IPS DF 4.7 (cell line): Measurements from ENCODE around the gene PCDHB14.
A peak's percentile ranks its signal among the peaks of the same experiment; 100 is the strongest.
"Not testable (repeated sequence)": the region's sequence is repeated elsewhere in the genome, so short reads cannot be mapped to it uniquely, and the experiment has no call there.

Source experiments
- DNase-seq: peaks from one replicate; pipeline ENCODE4 v3.0.0-alpha.2; 2013; ENCODE audit warnings: low spot score; ENCODE audit errors: extremely low read depth

PCDHB14 gene

DNA sequence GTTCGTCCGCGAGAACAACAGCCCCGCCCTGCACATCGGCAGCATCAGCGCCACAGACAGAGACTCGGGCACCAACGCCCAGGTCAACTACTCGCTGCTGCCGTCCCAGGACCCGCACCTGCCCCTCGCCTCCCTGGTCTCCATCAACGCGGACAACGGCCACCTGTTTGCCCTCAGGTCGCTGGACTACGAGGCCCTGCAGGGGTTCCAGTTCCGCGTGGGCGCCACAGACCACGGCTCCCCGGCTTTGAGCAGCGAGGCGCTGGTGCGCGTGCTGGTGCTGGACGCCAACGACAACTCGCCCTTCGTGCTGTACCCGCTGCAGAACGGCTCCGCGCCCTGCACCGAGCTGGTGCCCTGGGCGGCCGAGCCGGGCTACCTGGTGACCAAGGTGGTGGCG, 12.9 kb upstream of the PCDHB14 start:
- DNase-seq: not testable (repeated sequence)

DNA sequence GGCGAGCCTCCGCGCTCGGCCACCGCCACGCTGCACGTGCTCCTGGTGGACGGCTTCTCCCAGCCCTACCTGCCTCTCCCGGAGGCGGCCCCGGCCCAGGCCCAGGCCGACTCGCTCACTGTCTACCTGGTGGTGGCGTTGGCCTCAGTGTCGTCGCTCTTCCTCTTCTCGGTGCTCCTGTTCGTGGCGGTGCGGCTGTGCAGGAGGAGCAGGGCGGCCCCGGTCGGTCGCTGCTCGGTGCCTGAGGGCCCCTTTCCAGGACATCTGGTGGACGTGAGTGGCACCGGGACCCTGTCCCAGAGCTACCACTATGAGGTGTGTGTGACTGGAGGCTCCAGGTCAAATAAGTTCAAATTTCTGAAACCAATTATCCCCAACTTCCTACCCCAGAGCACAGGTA, 12.3 kb upstream of the PCDHB14 start:
- DNase-seq: not testable (repeated sequence)

DNA sequence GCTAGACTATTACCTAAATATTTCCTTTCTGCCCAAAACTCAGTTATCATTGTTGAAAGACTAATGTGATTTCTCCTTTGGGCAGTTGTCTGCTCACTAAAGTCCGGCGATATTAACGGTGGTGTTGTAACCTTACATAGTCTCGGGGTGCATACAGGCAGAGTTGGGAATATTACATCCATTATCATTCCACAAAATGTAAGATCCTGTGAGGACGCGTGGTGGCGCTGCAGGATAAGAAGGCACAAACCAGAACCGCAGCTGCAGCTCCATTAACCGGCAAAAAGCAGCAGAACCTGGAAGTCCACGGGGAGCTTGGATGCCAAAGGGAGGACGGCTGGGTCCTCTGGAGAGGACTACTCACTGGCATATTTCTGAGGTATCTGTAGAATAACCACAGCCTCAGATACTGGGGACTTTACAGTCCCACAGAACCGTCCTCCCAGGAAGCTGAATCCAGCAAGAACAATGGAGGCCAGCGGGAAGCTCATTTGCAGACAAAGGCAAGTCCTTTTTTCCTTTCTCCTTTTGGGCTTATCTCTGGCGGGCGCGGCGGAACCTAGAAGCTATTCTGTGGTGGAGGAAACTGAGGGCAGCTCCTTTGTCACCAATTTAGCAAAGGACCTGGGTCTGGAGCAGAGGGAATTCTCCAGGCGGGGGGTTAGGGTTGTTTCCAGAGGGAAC, 9.3 kb upstream of the PCDHB14 start, which contains the start of gene PCDHB13:
Gene PCDHB13, plus strand, starts transcription at position 264 of the 684 bp plus-strand sequence. Its CDS starts 205 bp downstream, at position 469.
- not testable (repeated sequence) for DNase-seq

DNA sequence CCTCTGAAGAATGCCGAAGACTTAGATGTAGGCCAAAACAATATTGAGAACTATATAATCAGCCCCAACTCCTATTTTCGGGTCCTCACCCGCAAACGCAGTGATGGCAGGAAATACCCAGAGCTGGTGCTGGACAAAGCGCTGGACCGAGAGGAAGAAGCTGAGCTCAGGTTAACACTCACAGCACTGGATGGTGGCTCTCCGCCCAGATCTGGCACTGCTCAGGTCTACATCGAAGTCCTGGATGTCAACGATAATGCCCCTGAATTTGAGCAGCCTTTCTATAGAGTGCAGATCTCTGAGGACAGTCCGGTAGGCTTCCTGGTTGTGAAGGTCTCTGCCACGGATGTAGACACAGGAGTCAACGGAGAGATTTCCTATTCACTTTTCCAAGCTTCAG, 8.6 kb upstream of the PCDHB14 start:
- DNase-seq: not testable (repeated sequence)

DNA sequence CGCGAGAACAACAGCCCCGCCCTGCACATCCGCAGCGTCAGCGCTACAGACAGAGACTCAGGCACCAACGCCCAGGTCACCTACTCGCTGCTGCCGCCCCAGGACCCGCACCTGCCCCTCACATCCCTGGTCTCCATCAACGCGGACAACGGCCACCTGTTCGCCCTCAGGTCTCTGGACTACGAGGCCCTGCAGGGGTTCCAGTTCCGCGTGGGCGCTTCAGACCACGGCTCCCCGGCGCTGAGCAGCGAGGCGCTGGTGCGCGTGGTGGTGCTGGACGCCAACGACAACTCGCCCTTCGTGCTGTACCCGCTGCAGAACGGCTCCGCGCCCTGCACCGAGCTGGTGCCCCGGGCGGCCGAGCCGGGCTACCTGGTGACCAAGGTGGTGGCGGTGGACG, 7.6 kb upstream of the PCDHB14 start:
- not testable (repeated sequence) for DNase-seq

DNA sequence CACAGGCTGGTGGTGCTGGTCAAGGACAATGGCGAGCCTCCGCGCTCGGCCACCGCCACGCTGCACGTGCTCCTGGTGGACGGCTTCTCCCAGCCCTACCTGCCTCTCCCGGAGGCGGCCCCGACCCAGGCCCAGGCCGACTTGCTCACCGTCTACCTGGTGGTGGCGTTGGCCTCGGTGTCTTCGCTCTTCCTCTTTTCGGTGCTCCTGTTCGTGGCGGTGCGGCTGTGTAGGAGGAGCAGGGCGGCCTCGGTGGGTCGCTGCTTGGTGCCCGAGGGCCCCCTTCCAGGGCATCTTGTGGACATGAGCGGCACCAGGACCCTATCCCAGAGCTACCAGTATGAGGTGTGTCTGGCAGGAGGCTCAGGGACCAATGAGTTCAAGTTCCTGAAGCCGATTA, 7.1 kb upstream of the PCDHB14 start:
- DNase-seq: not testable (repeated sequence)

DNA sequence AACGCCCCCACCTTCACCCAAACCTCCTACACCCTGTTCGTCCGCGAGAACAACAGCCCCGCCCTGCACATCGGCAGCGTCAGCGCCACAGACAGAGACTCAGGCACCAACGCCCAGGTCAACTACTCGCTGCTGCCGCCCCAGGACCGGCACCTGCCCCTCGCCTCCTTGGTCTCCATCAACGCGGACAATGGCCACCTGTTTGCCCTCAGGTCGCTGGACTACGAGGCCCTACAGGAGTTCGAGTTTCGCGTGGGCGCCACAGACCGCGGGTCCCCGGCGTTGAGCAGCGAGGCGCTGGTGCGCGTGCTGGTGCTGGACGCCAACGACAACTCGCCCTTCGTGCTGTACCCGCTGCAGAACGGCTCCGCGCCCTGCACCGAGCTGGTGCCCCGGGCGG, 1.7 kb downstream of the PCDHB14 start:
- DNase-seq: not testable (repeated sequence)

DNA sequence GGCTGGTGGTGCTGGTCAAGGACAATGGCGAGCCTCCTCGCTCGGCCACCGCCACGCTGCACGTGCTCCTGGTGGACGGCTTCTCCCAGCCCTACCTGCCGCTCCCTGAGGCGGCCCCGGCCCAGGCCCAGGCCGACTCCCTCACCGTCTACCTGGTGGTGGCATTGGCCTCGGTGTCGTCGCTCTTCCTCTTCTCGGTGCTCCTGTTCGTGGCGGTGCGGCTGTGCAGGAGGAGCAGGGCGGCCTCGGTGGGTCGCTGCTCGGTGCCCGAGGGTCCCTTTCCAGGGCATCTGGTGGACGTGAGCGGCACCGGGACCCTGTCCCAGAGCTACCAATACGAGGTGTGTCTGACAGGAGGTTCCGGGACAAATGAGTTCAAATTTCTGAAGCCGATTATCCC, 2.3 kb downstream of the PCDHB14 start:
- not testable (repeated sequence) for DNase-seq

DNA sequence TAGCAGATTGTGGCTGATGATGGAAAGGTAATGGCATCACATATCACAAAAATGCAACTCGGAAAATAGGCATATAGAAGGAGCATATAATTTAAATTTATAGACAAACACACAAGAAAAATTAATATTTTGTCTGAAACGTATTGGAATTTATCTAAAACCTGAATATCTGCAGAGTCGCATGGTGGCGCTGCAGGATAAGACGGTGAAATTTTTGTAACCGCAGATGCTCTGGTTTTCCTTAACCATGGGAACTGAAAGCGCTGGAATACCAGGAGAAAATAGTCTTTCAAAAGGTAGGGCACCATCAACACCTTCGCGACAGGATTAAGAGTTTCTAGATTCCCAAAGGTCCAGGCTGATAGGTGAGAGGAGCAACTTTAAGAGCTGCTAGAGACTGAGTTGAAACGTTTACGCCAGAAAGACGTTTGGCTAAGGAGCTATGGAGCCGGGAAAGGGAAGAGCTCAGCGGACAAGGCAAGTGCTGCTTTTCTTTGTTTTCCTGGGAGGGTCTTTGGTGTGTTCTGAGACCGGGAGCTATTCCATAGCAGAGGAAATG, 11.0 kb downstream of the PCDHB14 start:
- DNase-seq: no peak

DNA sequence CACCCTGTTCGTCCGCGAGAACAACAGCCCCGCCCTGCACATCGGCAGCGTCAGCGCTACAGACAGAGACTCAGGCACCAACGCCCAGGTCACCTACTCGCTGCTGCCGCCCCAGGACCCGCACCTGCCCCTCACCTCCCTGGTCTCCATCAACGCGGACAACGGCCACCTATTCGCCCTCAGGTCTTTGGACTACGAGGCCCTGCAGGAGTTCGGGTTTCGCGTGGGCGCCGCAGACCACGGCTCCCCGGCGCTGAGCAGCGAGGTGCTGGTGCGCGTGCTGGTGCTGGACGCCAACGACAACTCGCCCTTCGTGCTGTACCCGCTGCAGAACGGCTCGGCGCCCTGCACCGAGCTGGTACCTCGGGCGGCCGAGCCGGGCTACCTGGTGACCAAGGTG, 12.8 kb downstream of the PCDHB14 start:
- DNase-seq: not testable (repeated sequence)

DNA sequence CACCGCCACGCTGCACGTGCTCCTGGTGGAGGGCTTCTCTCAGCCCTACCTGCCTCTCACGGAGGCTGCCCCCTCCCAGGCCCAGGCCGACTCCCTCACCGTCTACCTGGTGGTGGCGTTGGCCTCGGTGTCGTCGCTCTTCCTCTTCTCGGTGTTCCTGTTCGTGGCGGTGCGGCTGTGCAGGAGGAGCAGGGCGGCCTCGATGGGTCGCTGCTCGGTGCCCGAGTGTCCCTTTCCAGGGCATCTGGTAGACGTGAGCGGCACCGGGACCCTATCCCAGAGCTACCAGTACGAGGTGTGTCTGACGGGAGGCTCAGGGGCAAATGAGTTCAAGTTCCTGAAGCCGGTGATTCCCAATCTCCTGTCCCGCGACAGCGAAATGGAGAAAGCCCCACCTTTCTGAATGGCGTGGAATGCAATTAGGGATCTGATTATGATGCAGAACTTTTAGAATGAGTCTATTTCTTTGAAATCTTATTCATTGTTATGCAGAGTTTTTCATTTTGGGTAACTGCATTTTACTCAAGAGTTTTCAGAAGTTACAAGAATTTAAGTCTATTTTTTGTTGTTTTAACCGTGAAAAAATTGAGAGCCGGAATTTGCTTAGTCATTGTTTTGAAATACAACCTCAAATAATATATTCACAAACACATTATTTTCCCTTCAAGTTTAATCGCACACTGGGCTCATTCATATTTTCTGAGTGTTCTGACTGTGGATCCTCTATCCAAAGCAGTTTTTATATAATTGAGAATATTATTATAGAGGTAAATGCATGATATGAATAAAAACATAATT, 13.6 kb downstream of the PCDHB14 start:
- no peak for DNase-seq

DNA sequence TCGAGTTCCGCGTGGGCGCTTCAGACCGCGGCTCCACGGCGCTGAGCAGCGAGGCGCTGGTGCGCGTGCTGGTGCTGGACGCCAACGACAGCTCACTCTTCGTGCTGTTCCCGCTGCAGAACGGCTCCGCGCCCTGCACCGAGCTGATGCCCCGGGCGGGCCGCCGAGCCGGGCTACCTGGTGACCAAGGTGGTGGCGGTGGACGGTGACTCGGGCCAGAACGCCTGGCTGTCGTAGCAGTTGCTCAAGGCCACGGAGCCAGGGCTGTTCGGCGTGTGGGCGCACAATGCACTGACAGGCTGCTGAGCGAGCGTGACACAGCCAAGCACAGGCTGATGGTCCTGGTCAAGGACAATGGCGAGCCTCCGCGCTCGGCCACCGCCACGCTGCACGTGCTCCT, 18.4 kb downstream of the PCDHB14 start:
- no peak for DNase-seq

DNA sequence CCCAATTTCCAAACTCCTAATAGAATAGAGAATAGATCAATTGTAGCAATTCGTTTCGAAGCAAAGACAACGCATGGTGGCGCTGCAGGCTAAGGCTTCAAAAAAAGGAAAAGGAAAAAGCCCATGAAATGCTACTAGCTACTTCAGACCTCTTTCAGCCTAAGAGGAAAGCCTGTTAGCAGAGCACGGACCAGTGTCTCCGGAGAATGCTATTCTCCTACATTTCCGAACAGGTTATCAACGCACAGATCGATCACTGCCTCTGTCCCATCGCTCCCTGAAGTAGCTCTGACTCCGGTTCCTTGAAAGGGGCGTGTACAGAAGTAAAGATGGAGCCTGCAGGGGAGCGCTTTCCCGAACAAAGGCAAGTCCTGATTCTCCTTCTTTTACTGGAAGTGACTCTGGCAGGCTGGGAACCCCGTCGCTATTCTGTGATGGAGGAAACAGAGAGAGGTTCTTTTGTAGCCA, 22.1 kb downstream of the PCDHB14 start, which contains the start of gene PCDHB15:
Gene PCDHB15, plus strand, starts transcription at position 146 of the 468 bp plus-strand sequence. Its CDS starts 184 bp downstream, at position 330.
- peak; percentile 33 for DNase-seq

DNA sequence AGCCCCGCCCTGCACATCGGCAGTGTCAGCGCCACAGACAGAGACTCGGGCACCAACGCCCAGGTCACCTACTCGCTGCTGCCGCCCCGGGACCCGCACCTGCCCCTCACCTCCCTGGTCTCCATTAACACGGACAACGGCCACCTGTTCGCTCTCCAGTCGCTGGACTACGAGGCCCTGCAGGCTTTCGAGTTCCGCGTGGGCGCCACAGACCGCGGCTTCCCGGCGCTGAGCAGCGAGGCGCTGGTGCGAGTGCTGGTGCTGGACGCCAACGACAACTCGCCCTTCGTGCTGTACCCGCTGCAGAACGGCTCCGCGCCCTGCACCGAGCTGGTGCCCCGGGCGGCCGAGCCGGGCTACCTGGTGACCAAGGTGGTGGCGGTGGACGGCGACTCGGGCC, 23.8 kb downstream of the PCDHB14 start:
- DNase-seq: not testable (repeated sequence)

DNA sequence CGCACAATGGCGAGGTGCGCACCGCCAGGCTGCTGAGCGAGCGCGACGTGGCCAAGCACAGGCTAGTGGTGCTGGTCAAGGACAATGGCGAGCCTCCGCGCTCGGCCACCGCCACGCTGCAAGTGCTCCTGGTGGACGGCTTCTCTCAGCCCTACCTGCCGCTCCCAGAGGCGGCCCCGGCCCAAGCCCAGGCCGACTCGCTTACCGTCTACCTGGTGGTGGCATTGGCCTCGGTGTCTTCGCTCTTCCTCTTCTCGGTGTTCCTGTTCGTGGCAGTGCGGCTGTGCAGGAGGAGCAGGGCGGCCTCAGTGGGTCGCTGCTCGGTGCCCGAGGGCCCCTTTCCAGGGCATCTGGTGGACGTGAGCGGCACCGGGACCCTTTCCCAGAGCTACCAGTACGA, 24.3 kb downstream of the PCDHB14 start:
- not testable (repeated sequence) for DNase-seq

DNA sequence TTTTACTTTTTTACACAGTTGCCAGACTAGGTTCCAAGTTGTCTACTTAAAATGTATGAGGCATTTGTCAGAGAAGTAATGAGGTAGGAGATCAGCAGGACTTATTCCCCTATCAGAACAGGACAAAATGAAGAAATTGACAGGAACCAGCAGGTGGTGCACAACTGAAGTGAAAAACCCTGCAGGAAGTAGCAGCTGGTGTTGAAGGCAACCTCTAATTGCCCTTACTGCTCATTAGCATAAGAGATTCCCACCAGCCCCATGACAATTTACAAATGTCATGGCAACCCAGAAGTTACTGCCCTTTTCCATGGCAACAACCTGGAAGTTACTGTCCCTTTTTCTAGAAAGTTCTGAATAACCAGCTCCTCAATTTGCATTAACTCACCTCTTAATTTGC, 27.4 kb downstream of the PCDHB14 start:
- DNase-seq: no peak

DNA sequence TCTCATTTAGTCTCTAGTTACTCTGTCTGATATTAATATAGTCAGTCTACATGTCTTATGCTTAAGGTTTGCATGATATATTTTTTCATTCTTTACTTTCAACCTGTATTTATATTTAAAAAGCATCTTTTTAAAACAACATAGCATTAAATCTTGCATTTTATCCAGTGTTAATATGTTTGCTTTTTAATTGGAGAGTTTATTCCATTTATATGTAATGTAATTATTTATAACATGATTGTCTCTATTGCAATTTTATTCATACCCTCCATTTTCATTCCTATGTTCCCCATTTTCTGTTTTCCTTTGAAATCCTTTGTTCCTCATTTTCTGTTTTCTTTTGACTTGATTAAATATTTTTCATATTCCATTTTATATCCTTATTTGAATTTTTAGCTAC, 35.3 kb downstream of the PCDHB14 start:
- DNase-seq: no peak

DNA sequence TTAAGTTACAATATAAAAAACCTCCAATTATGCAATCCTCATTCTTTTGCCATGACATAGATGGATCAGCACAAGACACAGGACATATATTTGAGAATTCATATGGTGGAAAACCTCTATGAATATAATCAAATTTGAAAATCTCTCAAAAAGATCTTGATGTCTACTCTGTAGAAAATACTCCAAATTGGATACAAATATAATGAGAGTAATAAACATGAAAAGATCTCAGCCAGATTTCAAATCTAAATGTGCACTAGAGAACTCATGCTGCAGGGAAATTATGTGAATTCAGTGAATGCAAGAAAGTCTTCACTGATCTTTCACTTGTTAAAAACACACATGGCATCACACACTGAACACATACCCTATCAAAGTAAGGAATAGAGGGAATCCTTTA, 35.8 kb downstream of the PCDHB14 start:
- no peak for DNase-seq

DNA sequence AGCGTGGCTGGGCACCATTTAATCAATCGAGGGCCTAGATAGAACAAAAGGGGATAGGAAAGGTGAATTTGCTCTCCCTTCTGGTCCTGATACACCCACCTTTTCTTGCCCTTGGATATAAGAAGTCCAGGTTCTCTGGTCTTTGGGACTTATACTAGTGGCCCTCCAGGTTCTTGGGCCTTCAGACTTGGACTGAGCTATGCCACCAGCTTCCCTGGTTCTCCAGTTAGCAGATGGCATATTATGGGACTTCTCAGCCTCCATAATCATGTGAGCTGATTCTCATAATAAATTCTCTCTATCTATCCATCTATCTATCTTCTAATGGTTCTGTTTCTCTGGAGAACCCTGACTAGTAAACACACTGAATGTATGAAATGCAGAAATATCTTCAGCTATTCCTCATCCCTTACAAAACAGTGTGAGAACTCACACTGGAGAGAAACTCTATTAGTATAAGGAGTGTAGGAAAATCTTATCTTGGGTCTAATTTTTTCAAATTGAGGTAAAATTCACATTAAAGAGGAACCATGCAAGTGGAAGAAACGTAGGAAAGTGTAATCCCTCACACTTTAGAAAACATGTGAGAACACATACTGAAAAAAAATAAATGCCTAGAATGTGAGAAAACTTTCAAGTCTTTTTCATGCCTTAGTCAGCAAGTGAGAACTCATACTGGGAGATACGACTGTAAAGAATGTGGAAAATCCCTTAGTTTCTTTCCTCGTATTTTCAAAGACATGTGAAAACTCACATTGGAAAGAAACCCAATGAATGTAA, 37.5 kb downstream of the PCDHB14 start:
- DNase-seq: no peak

DNA sequence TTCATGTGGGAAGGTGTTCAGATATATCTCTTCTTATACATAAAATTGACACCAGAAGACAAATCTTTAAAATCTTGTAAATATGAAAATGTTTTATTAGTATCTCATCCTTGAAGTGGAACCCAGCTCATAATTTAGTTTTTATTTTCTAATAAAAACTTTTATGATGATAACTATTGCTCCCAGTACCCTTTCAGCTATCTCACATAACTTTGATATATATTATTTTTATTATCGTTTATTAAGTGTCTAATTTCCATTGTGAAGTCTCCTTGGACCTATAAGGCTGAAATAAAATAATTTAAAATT, 38.0 kb downstream of the PCDHB14 start:
- no peak for DNase-seq

DNA sequence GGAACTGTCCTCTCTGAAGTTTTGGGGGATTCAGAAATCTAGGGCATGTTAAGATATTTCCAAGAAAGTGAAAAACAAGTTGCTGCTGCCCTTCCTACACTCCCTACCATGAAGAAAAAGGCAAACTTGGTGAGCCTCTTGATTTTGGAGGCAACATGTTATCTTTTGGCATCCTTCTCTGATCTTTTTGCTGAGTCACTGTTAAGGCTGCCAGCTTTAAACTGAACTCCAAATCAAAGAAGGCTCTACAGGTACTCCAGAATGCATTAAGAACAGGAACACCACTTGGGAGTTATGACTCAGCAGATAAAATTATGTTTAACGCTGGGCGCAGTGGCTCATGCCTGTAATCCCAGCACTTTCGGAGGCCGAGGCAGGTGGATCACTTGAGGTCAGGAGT, 46.1 kb downstream of the PCDHB14 start:
- DNase-seq: no peak

DNA sequence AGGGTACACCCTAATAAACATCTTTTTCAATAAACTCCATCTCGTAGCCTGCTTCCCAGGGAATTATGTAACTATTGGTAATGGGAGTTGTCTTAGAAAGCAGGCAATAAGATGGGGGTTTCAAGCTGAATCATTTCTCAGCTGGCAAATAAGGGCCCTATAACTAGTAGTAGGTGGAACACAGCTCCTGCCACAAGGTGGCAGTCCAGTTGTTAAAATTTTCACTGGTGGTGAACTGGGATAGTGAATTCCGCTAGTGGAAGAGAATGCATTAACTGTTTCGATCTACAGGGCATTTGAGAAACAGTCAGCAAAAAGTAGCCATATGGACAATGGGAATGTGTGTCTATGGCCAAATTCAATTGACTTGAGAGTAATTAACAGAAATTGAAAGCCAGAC, 49.8 kb downstream of the PCDHB14 start:
- no peak for DNase-seq
